HEK293 (cell line): ENCODE measurements around the gene C1orf198.

Source experiments
- CTCF ChIA-PET: fragments of 350-600 bp; formaldehyde crosslinking; extraction: SDS; loops from one replicate; lab custom pipeline; 2021; ENCODE audit warnings: antibody characterized with exemption; lab: Yijun Ruan, JAX
- POLR2A ChIA-PET: fragments of 300-600 bp; formaldehyde crosslinking; extraction: SDS; loops from one replicate; lab custom pipeline; 2020; ENCODE audit warnings: antibody characterized with exemption, inconsistent platforms; lab: Yijun Ruan, JAX
- H3K27ac ChIP-seq: fragments of 200-500 bp; sonication (Bioruptor generic); 2 replicates; pipeline ENCODE4 v1.5.1; 2014; ENCODE audit warnings: low read depth, low read length, control low read depth, inconsistent platforms; ENCODE audit errors: extremely low read depth
- H3K36me3 ChIP-seq, 2 experiments: fragments of 200-500 bp in 1 of 2; sonication (Bioruptor generic) in 1 of 2; 1 replicate in 1 of 2; 2 replicates in 1 of 2; pipeline ENCODE4 v1.5.1; 2014 to 2017; ENCODE audit warnings: inconsistent platforms in 2 of 2, low read length in 2 of 2; ENCODE audit not compliant: control insufficient read depth in 2 of 2, insufficient read depth in 1 of 2
- H3K4me1 ChIP-seq: fragments of 200-500 bp; sonication (Bioruptor generic); 2 replicates; pipeline ENCODE4 v1.5.1; 2014; ENCODE audit warnings: mild to moderate bottlenecking, low read length, inconsistent platforms; ENCODE audit not compliant: control insufficient read depth, insufficient read depth
- H3K4me3 ChIP-seq: 2 replicates; pipeline ENCODE4 v1.5.1; 2011; ENCODE audit warnings: low read depth, mild to moderate bottlenecking, control low read depth, low read length, moderate library complexity
- H3K9me3 ChIP-seq: fragments of 200-500 bp; sonication (Bioruptor generic); 2 replicates; pipeline ENCODE4 v1.5.1; 2014; ENCODE audit warnings: low read depth, low read length, inconsistent platforms; ENCODE audit not compliant: control insufficient read depth, insufficient read depth
- GLI2 ChIP-seq: fragments of 450-650 bp; formaldehyde crosslinking; IDR thresholded peaks from 2 replicates; pipeline ENCODE4; 2017; ENCODE audit warnings: missing biosample characterization, missing genetic modification characterization, low read depth, borderline replicate concordance
- GLIS1 ChIP-seq: fragments of 450-650 bp; formaldehyde crosslinking; IDR thresholded peaks from 2 replicates; pipeline ENCODE4 v1.5.1; 2016; ENCODE audit warnings: missing biosample characterization, missing genetic modification characterization
- KLF8 ChIP-seq: fragments of 450-650 bp; formaldehyde crosslinking; IDR thresholded peaks from 2 replicates; pipeline ENCODE4 v1.5.1; 2016; ENCODE audit warnings: missing biosample characterization, missing genetic modification characterization
- MZF1 ChIP-seq: fragments of 450-650 bp; formaldehyde crosslinking; IDR thresholded peaks from 2 replicates; pipeline ENCODE4 v1.5.1; 2017; ENCODE audit warnings: missing biosample characterization, missing genetic modification characterization, borderline replicate concordance
- OVOL3 ChIP-seq: fragments of 450-650 bp; formaldehyde crosslinking; IDR thresholded peaks from 2 replicates; pipeline ENCODE4 v1.5.1; 2016; ENCODE audit warnings: missing biosample characterization, missing genetic modification characterization
- SALL2 ChIP-seq: fragments of 450-650 bp; formaldehyde crosslinking; IDR thresholded peaks from 2 replicates; pipeline ENCODE4 v1.5.0; 2017; ENCODE audit warnings: missing biosample characterization, mild to moderate bottlenecking, missing genetic modification characterization, borderline replicate concordance
- SETDB1 ChIP-seq: IDR thresholded peaks from one replicate; pipeline ENCODE4 v1.6.1; 2017; ENCODE audit warnings: mild to moderate bottlenecking, low read length, moderate library complexity, mixed read lengths; ENCODE audit not compliant: insufficient read length
- TRIM28 ChIP-seq: IDR thresholded peaks from 2 replicates; pipeline ENCODE4 v1.6.1; 2011; ENCODE audit warnings: low read length, control low read depth, borderline replicate concordance
- ZBTB17 ChIP-seq: fragments of 450-650 bp; formaldehyde crosslinking; IDR thresholded peaks from 2 replicates; pipeline ENCODE4 v1.5.1; 2016; ENCODE audit warnings: missing biosample characterization, missing genetic modification characterization
- ZBTB6 ChIP-seq: fragments of 450-650 bp; formaldehyde crosslinking; IDR thresholded peaks from 2 replicates; pipeline ENCODE4 v1.5.1; 2017; ENCODE audit warnings: missing biosample characterization, missing genetic modification characterization
- ZFHX2 ChIP-seq: fragments of 450-650 bp; formaldehyde crosslinking; conservative IDR thresholded peaks from 2 replicates; pipeline ENCODE4 v1.5.1; 2016; ENCODE audit warnings: missing biosample characterization, missing genetic modification characterization
- ZIC2 ChIP-seq: fragments of 450-650 bp; formaldehyde crosslinking; IDR thresholded peaks from 2 replicates; pipeline ENCODE4 v1.5.1; 2016; ENCODE audit warnings: missing biosample characterization, missing genetic modification characterization
- ZNF146 ChIP-seq: fragments of 450-650 bp; formaldehyde crosslinking; IDR thresholded peaks from 2 replicates; pipeline ENCODE4 v1.5.1; 2016; ENCODE audit warnings: missing biosample characterization, missing genetic modification characterization
- ZNF16 ChIP-seq: fragments of 450-650 bp; formaldehyde crosslinking; IDR thresholded peaks from 2 replicates; pipeline ENCODE4 v1.5.1; 2016; ENCODE audit warnings: low read depth, missing biosample characterization, missing genetic modification characterization
- ZNF174 ChIP-seq: fragments of 450-650 bp; formaldehyde crosslinking; IDR thresholded peaks from 2 replicates; pipeline ENCODE4 v1.5.0; 2017; ENCODE audit warnings: missing biosample characterization, mild to moderate bottlenecking, missing genetic modification characterization
- ZNF184 ChIP-seq: fragments of 450-650 bp; IDR thresholded peaks from 2 replicates; pipeline ENCODE4 v1.5.1; 2018; ENCODE audit warnings: missing biosample characterization, mild to moderate bottlenecking, missing genetic modification characterization
- ZNF394 ChIP-seq: fragments of 450-650 bp; formaldehyde crosslinking; IDR thresholded peaks from 2 replicates; pipeline ENCODE4 v1.5.1; 2016; ENCODE audit warnings: missing biosample characterization, missing genetic modification characterization, mild to moderate bottlenecking, moderate library complexity, borderline replicate concordance
- ZNF521 ChIP-seq: fragments of 450-650 bp; formaldehyde crosslinking; IDR thresholded peaks from 2 replicates; pipeline ENCODE4 v1.5.1; 2017; ENCODE audit warnings: missing biosample characterization, mild to moderate bottlenecking, missing genetic modification characterization
- ZNF529 ChIP-seq: fragments of 450-650 bp; formaldehyde crosslinking; IDR thresholded peaks from 2 replicates; pipeline ENCODE4 v1.5.1; 2017; ENCODE audit warnings: missing genetic modification characterization, missing biosample characterization; ENCODE audit not compliant: insufficient replicate concordance
- ZNF544 ChIP-seq: fragments of 450-650 bp; formaldehyde crosslinking; IDR thresholded peaks from 2 replicates; pipeline ENCODE4 v1.5.0; 2017; ENCODE audit warnings: missing biosample characterization, missing genetic modification characterization
- ZNF600 ChIP-seq: fragments of 450-650 bp; formaldehyde crosslinking; IDR thresholded peaks from 2 replicates; pipeline ENCODE4 v1.5.1; 2016; ENCODE audit warnings: missing biosample characterization, missing genetic modification characterization
- ZNF623 ChIP-seq: fragments of 450-650 bp; formaldehyde crosslinking; IDR thresholded peaks from 2 replicates; pipeline ENCODE4 v1.5.1; 2016; ENCODE audit warnings: missing biosample characterization, missing genetic modification characterization
- ZNF629 ChIP-seq: fragments of 450-650 bp; formaldehyde crosslinking; IDR thresholded peaks from 2 replicates; pipeline ENCODE4 v1.5.1; 2017; ENCODE audit warnings: missing biosample characterization, missing genetic modification characterization
- ZNF776 ChIP-seq: fragments of 450-650 bp; formaldehyde crosslinking; IDR thresholded peaks from 2 replicates; pipeline ENCODE4 v1.5.0; 2017; ENCODE audit warnings: missing biosample characterization, missing genetic modification characterization, borderline replicate concordance
- ZNF830 ChIP-seq: fragments of 450-650 bp; IDR thresholded peaks from 2 replicates; pipeline ENCODE4 v1.5.0; 2018; ENCODE audit warnings: missing biosample characterization, missing genetic modification characterization, low read depth, mild to moderate bottlenecking, moderate library complexity
- ZXDB ChIP-seq: fragments of 450-650 bp; formaldehyde crosslinking; IDR thresholded peaks from 2 replicates; pipeline ENCODE4 v1.5.1; 2016; ENCODE audit warnings: missing biosample characterization, missing genetic modification characterization
- TF ChIP-seq, protein P1 (sequence below): fragments of 450-650 bp; formaldehyde crosslinking; IDR thresholded peaks from 2 replicates; pipeline ENCODE4 v1.5.1; 2016; ENCODE audit warnings: missing biosample characterization, missing genetic modification characterization
- TF ChIP-seq, protein P2 (sequence below): fragments of 450-650 bp; formaldehyde crosslinking; IDR thresholded peaks from 2 replicates; pipeline ENCODE4 v1.5.1; 2017; ENCODE audit warnings: missing biosample characterization, missing genetic modification characterization
- TF ChIP-seq, protein P3 (sequence below): fragments of 450-650 bp; formaldehyde crosslinking; IDR thresholded peaks from 2 replicates; pipeline ENCODE4 v1.5.1; 2016; ENCODE audit warnings: missing biosample characterization, missing genetic modification characterization

Gene C1orf198

DNA sequence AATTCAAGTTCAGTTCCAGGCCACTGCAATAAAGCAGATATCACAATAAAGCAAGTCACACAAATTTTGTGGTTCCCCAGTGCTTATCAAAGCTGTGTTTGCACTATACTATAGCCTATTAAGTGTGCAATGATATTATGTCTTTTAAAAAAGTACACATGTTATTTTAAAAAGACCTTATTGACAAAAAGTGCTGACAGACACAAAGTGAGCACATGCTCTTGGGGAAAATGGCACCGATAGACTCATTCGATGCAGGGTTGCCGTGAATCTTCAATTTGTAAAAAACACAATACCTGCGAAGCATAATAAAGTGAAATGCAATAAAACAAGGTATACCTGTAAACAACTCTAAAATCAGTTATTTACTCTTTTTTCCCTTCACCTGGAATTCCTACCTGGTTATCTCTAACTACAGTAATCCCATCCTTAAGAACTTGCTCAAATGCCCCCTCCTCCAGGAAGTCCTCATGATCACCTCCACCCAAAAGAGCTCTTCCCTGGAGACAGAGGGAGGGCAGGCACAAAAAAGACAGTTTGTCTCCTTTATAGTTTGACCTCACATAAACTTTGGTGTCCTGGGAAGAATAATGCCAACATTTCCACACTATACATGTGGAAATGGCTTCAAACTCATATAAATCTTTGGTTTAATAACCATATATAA is 9.7 kb upstream of the C1orf198 start:
- POLR2A ChIA-PET = no interaction called here
- H3K9me3 ChIP-seq = no peaks in the 10 kb centered on the region
- H3K36me3 ChIP-seq = no peaks in the 10 kb centered on the region
- no peak overlapping the region for H3K27ac ChIP-seq
- CTCF ChIA-PET = interaction anchor here (0.7 kb wide), 1 partner anchor 162 kb away, joined by 4 read pairs; no protein-coding TSS in a partner anchor
- no peak for TF ChIP-seq SETDB1
- no peak overlapping the region for H3K4me3 ChIP-seq
- no peaks in the 10 kb centered on the region for H3K4me1 ChIP-seq

DNA sequence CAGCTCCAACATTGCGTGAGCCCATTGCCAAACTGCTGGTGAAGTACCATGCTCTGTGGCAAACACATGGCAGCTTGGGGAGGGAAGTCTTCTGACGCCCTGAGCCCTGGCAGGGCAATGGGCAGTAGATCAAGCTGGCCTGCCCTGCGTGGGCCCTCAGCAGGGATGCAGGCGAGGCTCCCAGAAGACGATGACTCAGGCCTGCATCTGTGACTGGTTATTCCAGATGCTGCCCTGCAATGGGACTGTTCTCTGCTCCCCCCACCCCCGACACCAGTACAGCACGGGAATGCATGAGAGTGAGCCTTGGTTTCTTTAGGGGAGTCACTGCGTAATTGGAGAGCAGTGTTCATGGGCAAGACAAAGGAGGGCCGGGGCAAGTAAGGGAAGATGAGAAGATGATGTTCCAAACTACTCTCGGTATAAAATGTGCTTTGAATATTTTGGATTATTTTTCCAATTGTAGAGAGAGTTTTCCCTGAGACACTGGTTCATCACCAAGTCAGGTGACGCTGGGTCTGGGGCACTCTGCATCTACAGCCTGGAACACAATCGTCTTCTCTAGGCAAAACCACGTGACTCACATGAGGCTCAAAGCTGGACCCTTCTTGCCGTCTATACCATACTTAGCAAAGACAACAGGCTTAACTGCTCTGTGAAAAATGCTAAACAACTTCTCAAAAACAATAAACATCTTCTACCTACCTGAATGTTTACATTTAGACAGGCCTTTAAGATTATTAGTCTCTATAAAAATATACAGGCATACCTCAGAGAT is 9.0 kb upstream of the C1orf198 start:
- no peaks in the 10 kb centered on the region for H3K36me3 ChIP-seq
- H3K4me1 ChIP-seq = no peaks in the 10 kb centered on the region
- no peaks in the 10 kb centered on the region for H3K9me3 ChIP-seq
- CTCF ChIA-PET = no interaction called here
- POLR2A ChIA-PET = interaction anchor here (1.1 kb wide), 1 partner anchor 9 kb away, joined by 4 read pairs; the partner anchor contains the start of gene C1orf198
- TF ChIP-seq TRIM28 (0 out of 2 replicates have a peak, but pooled peaks have one; percentile 24), OVOL3 (tag by site-specific recombination) (no peak), ZNF776 (tag by site-specific recombination) (no peak), SALL2 (no peak), KLF8 (tag by site-specific recombination) (no peak), ZNF16 (tag by site-specific recombination) (no peak), ZNF830 (tag by site-specific recombination) (no peak), MZF1 (tag by site-specific recombination) (no peak), ZNF521 (no peak), ZNF600 (tag by site-specific recombination) (0 out of 2 replicates have a peak, but pooled peaks have one; percentile 15), GLI2 (tag by site-specific recombination) (no peak), ZXDB (tag by site-specific recombination) (no peak), ZNF174 (tag by site-specific recombination) (no peak), ZNF629 (tag by site-specific recombination) (no peak), ZNF529 (tag by site-specific recombination) (no peak), ZBTB17 (tag by site-specific recombination) (peak; percentile 25; the same call in 1 of the 2 replicates), GLIS1 (tag by site-specific recombination) (no peak), ZBTB6 (tag by site-specific recombination) (no peak), ZNF544 (tag by site-specific recombination) (no peak), ZNF394 (tag by site-specific recombination) (no peak), ZNF146 (tag by site-specific recombination) (no peak), ZNF184 (tag by site-specific recombination) (no peak), ZNF623 (tag by site-specific recombination) (no peak), ZIC2 (tag by site-specific recombination) (peak; percentile 78), ZFHX2 (0 out of 2 replicates have a peak, but pooled peaks have one; percentile 8)
- TF ChIP-seq, protein P1, sequence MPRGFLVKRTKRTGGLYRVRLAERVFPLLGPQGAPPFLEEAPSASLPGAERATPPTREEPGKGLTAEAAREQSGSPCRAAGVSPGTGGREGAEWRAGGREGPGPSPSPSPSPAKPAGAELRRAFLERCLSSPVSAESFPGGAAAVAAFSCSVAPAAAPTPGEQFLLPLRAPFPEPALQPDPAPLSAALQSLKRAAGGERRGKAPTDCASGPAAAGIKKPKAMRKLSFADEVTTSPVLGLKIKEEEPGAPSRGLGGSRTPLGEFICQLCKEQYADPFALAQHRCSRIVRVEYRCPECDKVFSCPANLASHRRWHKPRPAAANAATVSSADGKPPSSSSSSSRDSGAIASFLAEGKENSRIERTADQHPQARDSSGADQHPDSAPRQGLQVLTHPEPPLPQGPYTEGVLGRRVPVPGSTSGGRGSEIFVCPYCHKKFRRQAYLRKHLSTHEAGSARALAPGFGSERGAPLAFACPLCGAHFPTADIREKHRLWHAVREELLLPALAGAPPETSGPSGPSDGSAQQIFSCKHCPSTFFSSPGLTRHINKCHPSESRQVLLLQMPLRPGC (tag by site-specific recombination) = no peak
- TF ChIP-seq, protein P2, sequence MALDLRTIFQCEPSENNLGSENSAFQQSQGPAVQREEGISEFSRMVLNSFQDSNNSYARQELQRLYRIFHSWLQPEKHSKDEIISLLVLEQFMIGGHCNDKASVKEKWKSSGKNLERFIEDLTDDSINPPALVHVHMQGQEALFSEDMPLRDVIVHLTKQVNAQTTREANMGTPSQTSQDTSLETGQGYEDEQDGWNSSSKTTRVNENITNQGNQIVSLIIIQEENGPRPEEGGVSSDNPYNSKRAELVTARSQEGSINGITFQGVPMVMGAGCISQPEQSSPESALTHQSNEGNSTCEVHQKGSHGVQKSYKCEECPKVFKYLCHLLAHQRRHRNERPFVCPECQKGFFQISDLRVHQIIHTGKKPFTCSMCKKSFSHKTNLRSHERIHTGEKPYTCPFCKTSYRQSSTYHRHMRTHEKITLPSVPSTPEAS (tag by site-specific recombination) = no peak
- TF ChIP-seq, protein P3, sequence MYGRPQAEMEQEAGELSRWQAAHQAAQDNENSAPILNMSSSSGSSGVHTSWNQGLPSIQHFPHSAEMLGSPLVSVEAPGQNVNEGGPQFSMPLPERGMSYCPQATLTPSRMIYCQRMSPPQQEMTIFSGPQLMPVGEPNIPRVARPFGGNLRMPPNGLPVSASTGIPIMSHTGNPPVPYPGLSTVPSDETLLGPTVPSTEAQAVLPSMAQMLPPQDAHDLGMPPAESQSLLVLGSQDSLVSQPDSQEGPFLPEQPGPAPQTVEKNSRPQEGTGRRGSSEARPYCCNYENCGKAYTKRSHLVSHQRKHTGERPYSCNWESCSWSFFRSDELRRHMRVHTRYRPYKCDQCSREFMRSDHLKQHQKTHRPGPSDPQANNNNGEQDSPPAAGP (tag by site-specific recombination) = peak; percentile 18; the same call in 1 of the 2 replicates
- H3K27ac ChIP-seq = no peak overlapping the region
- H3K4me3 ChIP-seq = no peak overlapping the region
